Caco-2 (cell line): ENCODE data around the gene TAF9. TPM values are rescaled to one million over a fixed set of nuclear protein-coding genes. Genes with fewer than 3 reads are reported as not detected.
A peak's percentile ranks its signal among the peaks of the same experiment; 100 is the strongest.

Experiments used
- BruUV-seq: library from RNA; stranded (reverse); fragments of 400-500 nt; replicated peaks from 2 replicates; lab custom pipeline; 2021; lab: Mats Ljungman, UMichigan
- CTCF ChIA-PET: fragments of 300-600 bp; sonication (Branson Sonifier 250); formaldehyde crosslinking; loops from one replicate; lab custom pipeline; 2022; ENCODE audit warnings: antibody characterized with exemption; lab: Charles Lee
- POLR2A ChIA-PET: fragments of 300-600 bp; sonication (Branson Sonifier 250); formaldehyde crosslinking; loops from one replicate; lab custom pipeline; 2022; ENCODE audit warnings: antibody characterized with exemption; lab: Charles Lee
- DNase-seq, 2 experiments: peaks; one replicate each; pipeline versions ENCODE4 v3.0.0 to v3.0.0-alpha.2; 2020 to 2022
- H3K27me3 ChIP-seq: replicated peaks from 2 replicates; pipeline ENCODE4 v1.6.0; 2011; ENCODE audit warnings: low read length; ENCODE audit not compliant: control insufficient read depth, insufficient read depth
- H3K36me3 ChIP-seq: 2 replicates; pipeline ENCODE4 v1.5.1; 2011; ENCODE audit warnings: low read length; ENCODE audit not compliant: control insufficient read depth, insufficient read depth
- H3K4me1 ChIP-seq: fragments of 250-450 bp; sonication (Bioruptor Pico); 2 replicates; pipeline ENCODE4 v1.5.1; 2020; ENCODE audit warnings: mild to moderate bottlenecking
- H3K4me3 ChIP-seq: 2 replicates; pipeline ENCODE4 v1.5.1; 2011; ENCODE audit warnings: low read depth, mild to moderate bottlenecking, control low read depth, low read length
- H3K9me3 ChIP-seq: fragments of 250-450 bp; sonication (Bioruptor Pico); 2 replicates; pipeline ENCODE4 v1.5.1; 2020; ENCODE audit warnings: mild to moderate bottlenecking, moderate library complexity
- H3K27ac Mint-ChIP-seq: one replicate; pipeline ENCODE4 v1.8.0; 2022; ENCODE audit warnings: mixed read lengths; ENCODE audit not compliant: unreplicated experiment
- H3K27me3 Mint-ChIP-seq: one replicate; pipeline ENCODE4 v1.8.0; 2022; ENCODE audit warnings: mixed read lengths; ENCODE audit not compliant: insufficient read depth, unreplicated experiment
- H3K36me3 Mint-ChIP-seq: one replicate; pipeline ENCODE4 v1.8.0; 2022; ENCODE audit warnings: mild to moderate bottlenecking, mixed read lengths; ENCODE audit not compliant: insufficient read depth, unreplicated experiment
- H3K4me1 Mint-ChIP-seq: one replicate; pipeline ENCODE4 v1.8.0; 2022; ENCODE audit warnings: low read depth, mixed read lengths; ENCODE audit not compliant: unreplicated experiment
- H3K4me3 Mint-ChIP-seq: one replicate; pipeline ENCODE4 v1.8.0; 2022; ENCODE audit warnings: mild to moderate bottlenecking, moderate library complexity, mixed read lengths; ENCODE audit not compliant: unreplicated experiment
- H3K9me3 Mint-ChIP-seq: one replicate; pipeline ENCODE4 v1.8.0; 2022; ENCODE audit warnings: mixed read lengths; ENCODE audit not compliant: unreplicated experiment
- CTCF ChIP-seq, 2 experiments: fragments of 200-600 bp in 1 of 2; IDR thresholded peaks; 1 replicate in 1 of 2; 2 replicates in 1 of 2; pipeline versions ENCODE4 v1.5.1 to v1.8.0; 2011 to 2022; ENCODE audit warnings: antibody characterized with exemption in 1 of 2, control low read depth in 1 of 2, inconsistent platforms in 1 of 2, low read depth in 1 of 2, low read length in 1 of 2, mild to moderate bottlenecking in 1 of 2, moderate library complexity in 1 of 2; ENCODE audit not compliant: insufficient read depth in 1 of 2, severe bottlenecking in 1 of 2, unreplicated experiment in 1 of 2
- intact Hi-C: fragments of 100-400 bp; cut with micrococcal nuclease; formaldehyde crosslinking; loops from one replicate; pipeline ENCODE4 v1.10.0; 2022; ENCODE audit not compliant: unreplicated experiment
- total RNA-seq: library from RNA; stranded (reverse); gene quantifications from 2 replicates; pipeline ENCODE4 v1.2.3, GENCODE V29; 2022

Gene TAF9
- total RNA-seq, 1 experiment from 2014 or later: 101 TPM

- peaks cover 8% of the 10 kb centered on the region for H3K4me1 Mint-ChIP-seq
- TF ChIP-seq CTCF (IDR thresholded peaks at IDR 0.05; ENCODE audit: insufficient read depth in 1 of 2, low read depth in 1 of 2, low read length in 1 of 2, severe bottlenecking in 1 of 2, unreplicated experiment in 1 of 2): no peak
- DNase-seq: peak in 1 of 2 experiments; percentile 55
- H3K27me3 ChIP-seq: no peaks in the 10 kb centered on the region
- peak overlapping the region; percentile 67 for H3K4me3 ChIP-seq
- CTCF ChIA-PET: no interaction called here
- H3K9me3 Mint-ChIP-seq: no peaks in the 10 kb centered on the region
- no peaks in the 10 kb centered on the region for H3K27me3 Mint-ChIP-seq
- intact Hi-C loops: loop anchor here (1.0 to 5.0 kb wide), 4 partner anchors 49 to 326 kb away; partner anchors contain the start of genes CCNB1 and MARVELD2
- peaks cover 68% of the 10 kb centered on the region for H3K36me3 Mint-ChIP-seq
- H3K27ac Mint-ChIP-seq: peak overlapping the region; percentile 99
- H3K4me1 ChIP-seq: peaks cover 15% of the 10 kb centered on the region
- H3K36me3 ChIP-seq: no peaks in the 10 kb centered on the region; the same call in 1 of the 2 replicates
- no peaks in the 10 kb centered on the region for H3K9me3 ChIP-seq
- TSS peak; percentile 65 for BruUV-seq
- POLR2A ChIA-PET: interaction anchor here (0.5 to 0.7 kb wide), 2 partner anchors 30 to 282 kb away, joined by 4 to 8 read pairs; no protein-coding TSS in a partner anchor
- H3K4me3 Mint-ChIP-seq: peak overlapping the region; percentile 90
These were observed 621 bp downstream of the TAF9 start for GRCh38 chr5:69368458-69369339.

- Mint-ChIP-seq H3K27ac (peak overlapping the region; percentile 99), H3K27me3 (no peaks in the 10 kb centered on the region), H3K4me3 (peak overlapping the region; percentile 90), H3K4me1 (peaks cover 8% of the 10 kb centered on the region), H3K36me3 (peaks cover 71% of the 10 kb centered on the region), H3K9me3 (no peaks in the 10 kb centered on the region)
- Histone ChIP-seq H3K27me3 (no peaks in the 10 kb centered on the region), H3K36me3 (no peaks in the 10 kb centered on the region; the same call in 1 of the 2 replicates), H3K9me3 (no peaks in the 10 kb centered on the region), H3K4me3 (peak overlapping the region; percentile 67; the same call in 1 of the 2 replicates), H3K4me1 (peaks cover 15% of the 10 kb centered on the region)
- TF ChIP-seq CTCF (IDR thresholded peaks at IDR 0.05; ENCODE audit: insufficient read depth in 1 of 2, low read depth in 1 of 2, low read length in 1 of 2, severe bottlenecking in 1 of 2, unreplicated experiment in 1 of 2): no peak
- CTCF ChIA-PET: no interaction called here
- DNase-seq: no peak
- intact Hi-C loops: loop anchor here (5.0 kb wide), 2 partner anchors 50 to 325 kb away; partner anchors contain the start of gene MARVELD2
- POLR2A ChIA-PET: no interaction called here
- BruUV-seq: no TSS peak
These were observed 1.5 kb downstream of the TAF9 start for GRCh38 chr5:69367697-69368279.

GRCh38 chr5:69364850-69365249 is 4.5 kb downstream of the TAF9 start:
- peaks cover 18% of the 10 kb centered on the region for H3K4me1 Mint-ChIP-seq
- intact Hi-C loops: loop anchor here (5.0 kb wide), 2 partner anchors 52 to 323 kb away; partner anchors contain the start of gene MARVELD2
- H3K4me1 ChIP-seq: peaks cover 8% of the 10 kb centered on the region
- H3K27ac Mint-ChIP-seq: no peak overlapping the region
- H3K27me3 ChIP-seq: no peaks in the 10 kb centered on the region
- H3K36me3 ChIP-seq: no peaks in the 10 kb centered on the region; the same call in 1 of the 2 replicates
- CTCF ChIA-PET: no interaction called here
- H3K27me3 Mint-ChIP-seq: no peaks in the 10 kb centered on the region
- H3K9me3 ChIP-seq: no peaks in the 10 kb centered on the region
- peaks cover 90% of the 10 kb centered on the region for H3K36me3 Mint-ChIP-seq
- no peak for DNase-seq
- BruUV-seq: no TSS peak
- H3K4me3 ChIP-seq: no peak overlapping the region
- no peaks in the 10 kb centered on the region for H3K9me3 Mint-ChIP-seq
- TF ChIP-seq CTCF (IDR thresholded peaks at IDR 0.05; ENCODE audit: insufficient read depth in 1 of 2, low read depth in 1 of 2, low read length in 1 of 2, severe bottlenecking in 1 of 2, unreplicated experiment in 1 of 2): no peak
- H3K4me3 Mint-ChIP-seq: no peak overlapping the region
- POLR2A ChIA-PET: no interaction called here
